T-helper 1 cell treated with Interleukin-12 subunit alpha and Interleukin-12 subunit beta and Interleukin-4 antibody, amounts not matched to agents 30 μg/mL and 1 μg/mL, for 36 hours (primary cell): ENCODE measurements around the gene CD53.
A peak's percentile ranks its signal among the peaks of the same experiment; 100 is the strongest.
"Not testable (repeated sequence)": the region's sequence is repeated elsewhere in the genome, so short reads cannot be mapped to it uniquely, and the experiment has no call there.

Experiments used
- H3K27ac Mint-ChIP-seq: one replicate; pipeline ENCODE4 v1.8.0; 2021; ENCODE audit warnings: mild to moderate bottlenecking, mixed read lengths
- H3K27me3 Mint-ChIP-seq: one replicate; pipeline ENCODE4 v1.8.0; 2021; ENCODE audit warnings: low read depth, mixed read lengths
- H3K36me3 Mint-ChIP-seq: one replicate; pipeline ENCODE4 v1.8.0; 2021; ENCODE audit warnings: low read depth, mixed read lengths
- H3K4me1 Mint-ChIP-seq: one replicate; pipeline ENCODE4 v1.8.0; 2021; ENCODE audit warnings: low read depth, mixed read lengths
- H3K4me3 Mint-ChIP-seq: one replicate; pipeline ENCODE4 v1.8.0; 2021; ENCODE audit warnings: mild to moderate bottlenecking, moderate library complexity, mixed read lengths
- H3K9me3 Mint-ChIP-seq: one replicate; pipeline ENCODE4 v1.8.0; 2021; ENCODE audit warnings: mixed read lengths

The CD53 gene

GRCh38 chr1:110872745-110873720 lies at the start of gene CD53:
Gene CD53 (plus strand): TSS chr1:110873148. CDS start chr1:110891409, 18,261 bp downstream.
- Mint-ChIP-seq H3K27ac (peak within 1 kb of the TSS; percentile 96), H3K4me1 (peaks cover 40% of the 10 kb centered on the region), H3K27me3 (no peaks in the 10 kb centered on the region), H3K4me3 (peak within 1 kb of the TSS; percentile 98), H3K9me3 (peaks cover 2% of the 10 kb centered on the region), H3K36me3 (peaks cover 38% of the 10 kb centered on the region)

DNA sequence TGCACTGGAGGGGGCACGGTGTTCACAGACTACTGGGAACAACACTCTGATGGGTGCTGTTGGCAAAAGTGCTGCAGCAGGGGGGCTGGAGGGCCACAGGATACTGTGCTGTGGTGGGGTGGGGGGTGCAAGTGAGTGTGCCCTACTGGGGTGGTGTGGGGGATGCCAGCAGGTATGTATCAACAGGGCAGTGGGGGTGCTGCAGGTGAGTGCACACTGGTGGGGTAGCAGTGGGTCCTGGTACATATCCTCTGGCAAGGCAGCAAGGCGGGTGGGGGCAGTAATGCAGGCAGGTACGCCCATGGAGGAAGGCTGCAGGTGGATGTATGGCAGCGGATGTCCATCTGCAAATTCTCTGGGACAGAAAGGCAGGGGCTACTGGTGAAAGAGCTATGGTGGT lies 48.8 kb upstream of the CD53 start:
- peaks cover 38% of the 10 kb centered on the region for H3K27me3 Mint-ChIP-seq
- no peaks in the 10 kb centered on the region for H3K36me3 Mint-ChIP-seq
- no peak overlapping the region for H3K27ac Mint-ChIP-seq
- H3K9me3 Mint-ChIP-seq = peaks cover 5% of the 10 kb centered on the region
- no peaks in the 10 kb centered on the region for H3K4me1 Mint-ChIP-seq
- H3K4me3 Mint-ChIP-seq = no peak overlapping the region

- H3K36me3 Mint-ChIP-seq = no peaks in the 10 kb centered on the region
- no peak overlapping the region for H3K4me3 Mint-ChIP-seq
- H3K27me3 Mint-ChIP-seq = peaks cover 32% of the 10 kb centered on the region
- H3K9me3 Mint-ChIP-seq = peaks cover 7% of the 10 kb centered on the region
- H3K27ac Mint-ChIP-seq = no peak overlapping the region
- H3K4me1 Mint-ChIP-seq = peaks cover 2% of the 10 kb centered on the region
Observed at GRCh38 chr1:110829955-110830553, 42.9 kb upstream of the CD53 start.

GRCh38 chr1:110833779-110834178 lies 39.2 kb upstream of the CD53 start:
- not testable (repeated sequence) for H3K9me3 Mint-ChIP-seq, H3K4me3 Mint-ChIP-seq, H3K36me3 Mint-ChIP-seq, H3K4me1 Mint-ChIP-seq, H3K27ac Mint-ChIP-seq
- peaks cover 32% of the 10 kb centered on the region for H3K27me3 Mint-ChIP-seq

DNA sequence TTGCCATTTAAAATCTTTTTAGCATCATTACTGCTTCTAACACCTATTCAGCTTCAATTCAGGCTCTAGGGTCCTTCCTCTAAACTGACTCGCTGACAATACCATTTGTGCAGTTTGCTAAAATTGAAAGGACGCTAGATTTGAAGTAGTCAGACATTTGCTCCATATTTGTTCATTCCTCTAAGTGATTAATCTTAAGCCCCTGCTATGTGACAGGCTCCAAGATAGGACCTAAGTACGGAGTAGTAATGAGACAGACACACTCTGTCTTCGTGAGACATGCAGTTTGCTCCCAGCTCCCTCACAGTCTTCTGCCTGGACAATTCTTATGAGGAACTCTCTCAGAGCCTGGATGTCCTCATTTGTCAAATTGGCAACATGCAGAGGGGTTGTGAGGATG lies 26.1 kb upstream of the CD53 start:
- H3K4me3 Mint-ChIP-seq = no peak overlapping the region
- H3K27ac Mint-ChIP-seq = no peak overlapping the region
- H3K36me3 Mint-ChIP-seq = no peaks in the 10 kb centered on the region
- H3K9me3 Mint-ChIP-seq = peaks cover 3% of the 10 kb centered on the region
- peaks cover 22% of the 10 kb centered on the region for H3K27me3 Mint-ChIP-seq
- no peaks in the 10 kb centered on the region for H3K4me1 Mint-ChIP-seq

GRCh38 chr1:110850145-110850544 lies 22.8 kb upstream of the CD53 start:
- Mint-ChIP-seq H3K9me3 (peaks cover 7% of the 10 kb centered on the region), H3K36me3 (no peaks in the 10 kb centered on the region)

GRCh38 chr1:110850627-110851026 lies 22.3 kb upstream of the CD53 start:
- H3K4me1 Mint-ChIP-seq = peaks cover 5% of the 10 kb centered on the region
- peaks cover 24% of the 10 kb centered on the region for H3K27me3 Mint-ChIP-seq
- no peak overlapping the region for H3K27ac Mint-ChIP-seq
- H3K4me3 Mint-ChIP-seq = no peak overlapping the region
- H3K9me3 Mint-ChIP-seq = peaks cover 7% of the 10 kb centered on the region
- H3K36me3 Mint-ChIP-seq = no peaks in the 10 kb centered on the region

More at GRCh38 chr1:110850145-110850544, 22.8 kb upstream of the CD53 start:
- H3K27me3 Mint-ChIP-seq = peaks cover 24% of the 10 kb centered on the region
- H3K4me3 Mint-ChIP-seq = no peak overlapping the region
- no peak overlapping the region for H3K27ac Mint-ChIP-seq
- peaks cover 5% of the 10 kb centered on the region for H3K4me1 Mint-ChIP-seq

- peaks cover 7% of the 10 kb centered on the region for H3K9me3 Mint-ChIP-seq
- peaks cover 6% of the 10 kb centered on the region for H3K4me1 Mint-ChIP-seq
- H3K36me3 Mint-ChIP-seq = no peaks in the 10 kb centered on the region
- no peak overlapping the region for H3K4me3 Mint-ChIP-seq
- H3K27ac Mint-ChIP-seq = no peak overlapping the region
- peaks cover 23% of the 10 kb centered on the region for H3K27me3 Mint-ChIP-seq
Observed at GRCh38 chr1:110853135-110853534, 19.8 kb upstream of the CD53 start.

DNA sequence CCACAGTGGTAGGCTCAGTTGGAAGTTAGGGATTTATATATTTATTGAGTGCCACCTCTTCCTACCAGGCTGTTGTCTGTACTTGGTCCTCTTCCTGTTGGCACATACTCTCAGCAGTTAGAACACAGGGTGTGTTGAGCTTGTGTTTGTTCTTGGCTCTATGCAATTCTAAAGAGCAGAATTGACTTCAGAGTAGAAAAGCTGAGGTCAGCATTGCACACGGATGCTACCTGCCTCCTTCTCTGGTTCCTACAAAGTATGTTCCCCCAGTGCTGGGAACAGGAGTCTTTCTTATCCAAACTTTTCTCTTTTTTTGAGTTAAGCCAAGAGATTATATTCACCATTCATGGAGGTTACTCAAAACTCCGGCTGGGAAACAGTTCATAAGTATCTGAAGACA lies 16.5 kb upstream of the CD53 start:
- Mint-ChIP-seq H3K27me3 (peaks cover 23% of the 10 kb centered on the region), H3K9me3 (peaks cover 7% of the 10 kb centered on the region), H3K27ac (no peak overlapping the region), H3K4me1 (peaks cover 17% of the 10 kb centered on the region), H3K4me3 (no peak overlapping the region), H3K36me3 (no peaks in the 10 kb centered on the region)

DNA sequence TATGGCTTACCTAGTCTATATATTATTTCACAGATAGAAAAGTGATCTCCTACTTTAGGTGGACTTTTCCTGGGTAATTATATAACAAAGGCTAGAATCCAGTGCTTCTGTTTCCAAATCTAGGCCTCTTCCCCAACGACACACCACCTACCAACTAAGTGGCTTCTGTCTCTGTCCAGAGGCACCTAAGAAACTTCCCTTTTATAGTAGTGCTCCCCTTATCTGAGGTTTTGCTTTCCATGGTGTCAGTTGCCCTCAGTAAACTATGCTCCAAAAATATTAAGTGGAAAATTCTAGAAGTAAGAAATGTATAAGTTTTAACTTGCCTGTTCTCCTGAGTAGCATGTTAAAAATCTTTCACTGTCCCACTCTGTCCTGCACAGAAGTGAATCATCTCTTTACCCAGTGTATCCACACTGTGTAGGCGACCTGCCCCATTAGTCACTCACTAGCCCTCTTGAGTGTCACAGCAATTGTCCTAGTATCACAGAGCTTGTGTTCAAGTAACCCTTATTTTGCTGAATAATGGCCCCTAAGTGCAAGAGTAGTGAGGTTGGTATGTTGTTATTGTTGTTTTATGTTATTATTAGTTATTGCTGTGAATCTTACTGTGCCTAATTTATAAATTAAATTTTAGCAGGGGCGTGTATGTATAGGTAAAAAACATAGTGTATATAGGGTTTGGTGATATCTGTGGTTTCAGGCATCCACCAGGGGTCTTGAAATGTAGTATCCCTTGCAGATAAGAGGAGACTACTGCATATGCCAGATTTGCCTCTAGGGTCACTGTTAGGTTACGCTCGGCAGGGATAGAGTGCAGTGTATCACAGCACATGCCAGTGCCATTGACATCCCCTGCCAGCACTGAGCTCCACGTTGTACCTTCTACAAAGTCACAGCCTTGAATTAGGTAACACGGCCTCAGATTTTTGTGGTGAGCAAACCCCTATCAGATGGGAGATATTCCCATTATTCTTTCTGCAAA lies 14.7 kb upstream of the CD53 start:
- H3K4me3 Mint-ChIP-seq = no peak overlapping the region
- H3K9me3 Mint-ChIP-seq = peaks cover 21% of the 10 kb centered on the region
- H3K27me3 Mint-ChIP-seq = peaks cover 21% of the 10 kb centered on the region
- peaks cover under 1% of the 10 kb centered on the region for H3K36me3 Mint-ChIP-seq
- H3K27ac Mint-ChIP-seq = no peak overlapping the region
- peaks cover 17% of the 10 kb centered on the region for H3K4me1 Mint-ChIP-seq

- Mint-ChIP-seq H3K27ac (no peak overlapping the region), H3K27me3 (peaks cover 13% of the 10 kb centered on the region), H3K9me3 (peaks cover 22% of the 10 kb centered on the region), H3K4me3 (no peak overlapping the region), H3K36me3 (peaks cover 4% of the 10 kb centered on the region), H3K4me1 (peaks cover 18% of the 10 kb centered on the region)
Observed at GRCh38 chr1:110859062-110859461, 13.9 kb upstream of the CD53 start.

DNA sequence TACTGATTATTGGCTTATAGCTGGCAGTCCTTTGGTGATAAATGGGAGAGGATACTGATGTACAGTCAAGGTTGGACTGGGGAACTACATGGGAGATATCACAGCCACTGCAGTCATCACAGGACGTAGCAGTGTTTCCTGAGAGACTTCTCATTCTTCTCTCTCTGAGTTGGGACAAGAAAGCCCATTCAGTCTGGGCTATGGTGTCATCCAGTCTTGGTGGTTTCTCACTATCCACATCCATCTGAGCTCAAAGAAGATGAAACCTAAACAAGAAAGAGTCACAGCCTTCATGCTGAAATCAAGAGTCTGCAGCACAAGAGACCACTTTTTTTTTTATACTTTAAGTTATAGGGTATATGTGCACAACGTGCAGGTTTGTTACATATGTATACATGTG lies 12.8 kb upstream of the CD53 start:
- peaks cover 7% of the 10 kb centered on the region for H3K27me3 Mint-ChIP-seq
- H3K4me1 Mint-ChIP-seq = peaks cover 18% of the 10 kb centered on the region
- no peak overlapping the region for H3K4me3 Mint-ChIP-seq
- H3K9me3 Mint-ChIP-seq = peaks cover 26% of the 10 kb centered on the region
- no peak overlapping the region for H3K27ac Mint-ChIP-seq
- peaks cover 10% of the 10 kb centered on the region for H3K36me3 Mint-ChIP-seq

- H3K4me3 Mint-ChIP-seq, H3K27ac Mint-ChIP-seq, H3K27me3 Mint-ChIP-seq: not testable (repeated sequence)
- Mint-ChIP-seq H3K4me1 (peaks cover 18% of the 10 kb centered on the region), H3K36me3 (peaks cover 14% of the 10 kb centered on the region), H3K9me3 (peaks cover 31% of the 10 kb centered on the region)
Observed at GRCh38 chr1:110860620-110861019, 12.3 kb upstream of the CD53 start.

DNA sequence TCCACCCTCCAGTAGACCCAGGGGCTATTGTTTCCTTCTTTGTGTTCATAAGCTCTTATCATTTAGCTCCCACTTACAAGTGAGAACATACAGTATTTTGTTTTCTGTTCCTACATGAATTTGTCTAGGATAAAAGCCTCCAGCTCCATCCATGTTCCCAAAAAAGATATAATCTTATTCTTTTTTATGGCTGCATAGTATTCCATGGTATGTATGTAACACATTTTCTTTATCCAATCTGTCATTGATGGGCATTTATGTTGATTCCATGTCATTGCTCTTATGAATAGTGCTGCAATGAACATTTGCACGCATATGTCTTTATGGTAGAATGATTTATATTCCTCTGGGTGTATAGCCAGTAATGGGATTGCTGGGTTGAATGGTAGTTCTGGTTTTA lies 11.0 kb upstream of the CD53 start:
- Mint-ChIP-seq H3K4me1 (peaks cover 18% of the 10 kb centered on the region), H3K9me3 (peaks cover 44% of the 10 kb centered on the region), H3K36me3 (peaks cover 19% of the 10 kb centered on the region)
- H3K27me3 Mint-ChIP-seq, H3K4me3 Mint-ChIP-seq, H3K27ac Mint-ChIP-seq: not testable (repeated sequence)
